ENCODE measurements around the gene GM2A.
A peak's percentile ranks its signal among the peaks of the same experiment; 100 is the strongest.

The GM2A gene

GRCh38 chr5:151215546-151215880 lies 37.5 kb upstream of the GM2A start:
- Histone ChIP-seq H3K27ac (peak overlapping the region; percentile 74 to 98 (median 93)), H3K27me3 (no peaks in the 10 kb centered on the region), H3K4me1 (peaks cover 97 to 99% (median 98%) of the 10 kb centered on the region in 10 experiments), H3K36me3 (peaks cover 0 to 49% (median 15%) of the 10 kb centered on the region in 11 experiments; a peak in 12 of 22 replicates), H3K4me3 (peak overlapping the region in 8 of 10 experiments; percentile 35 to 57 (median 49); a peak in 13 of 20 replicates), H3K9ac (peak overlapping the region; percentile 70 to 88 (median 83); a peak in 21 of 22 replicates), H3K9me3 (replicated peaks in 1 of 11) (no peaks in the 10 kb centered on the region), H4K20me1 (peaks cover 0 to 14% (median 5%) of the 10 kb centered on the region in 11 experiments; a peak in 11 of 22 replicates), H3K4me2 (peak overlapping the region; percentile 86 to 99 (median 95))
- no peak for TF ChIP-seq Cebpa-rat (IDR thresholded peaks at IDR 0.05)

- peak overlapping the region; percentile 86 to 99 (median 95) for H3K4me2 ChIP-seq
- no peaks in the 10 kb centered on the region for H3K9me3 ChIP-seq (replicated peaks in 1 of 11)
- peaks cover 0 to 59% (median 16%) of the 10 kb centered on the region in 11 experiments; a peak in 12 of 22 replicates for H3K36me3 ChIP-seq
- no peak overlapping the region for H3K4me3 ChIP-seq
- no peaks in the 10 kb centered on the region for H3K27me3 ChIP-seq
- H3K27ac ChIP-seq = peak overlapping the region in 10 of 11 experiments; percentile 85 to 98 (median 94); a peak in 20 of 22 replicates
- peak overlapping the region in 9 of 11 experiments; percentile 35 to 88 (median 83); a peak in 14 of 22 replicates for H3K9ac ChIP-seq
- peaks cover 8 to 26% (median 17%) of the 10 kb centered on the region in 11 experiments; a peak in 16 of 22 replicates for H4K20me1 ChIP-seq
- peaks cover 97 to 99% (median 98%) of the 10 kb centered on the region in 10 experiments for H3K4me1 ChIP-seq
- no peak for TF ChIP-seq Cebpa-rat (IDR thresholded peaks at IDR 0.05)
Observed at GRCh38 chr5:151216781-151217180, 36.2 kb upstream of the GM2A start.

GRCh38 chr5:151218177-151218576 lies 34.8 kb upstream of the GM2A start:
- TF ChIP-seq Cebpa-rat (IDR thresholded peaks at IDR 0.05) = no peak
- Histone ChIP-seq H3K4me3 (peak overlapping the region in 3 of 10 experiments; percentile 5 to 22 (median 11); a peak in 2 of 20 replicates), H4K20me1 (peaks cover 18 to 40% (median 24%) of the 10 kb centered on the region in 11 experiments; a peak in 17 of 22 replicates), H3K9me3 (replicated peaks in 1 of 11) (no peaks in the 10 kb centered on the region), H3K4me2 (peak overlapping the region; percentile 72 to 99 (median 95)), H3K36me3 (peaks cover 0 to 61% (median 14%) of the 10 kb centered on the region in 11 experiments; a peak in 11 of 22 replicates), H3K27me3 (no peaks in the 10 kb centered on the region), H3K4me1 (peaks cover 97 to 100% (median 98%) of the 10 kb centered on the region in 10 experiments), H3K27ac (peak overlapping the region in 10 of 11 experiments; percentile 85 to 98 (median 94); a peak in 18 of 22 replicates), H3K9ac (peak overlapping the region in 10 of 11 experiments; percentile 2 to 88 (median 30); a peak in 15 of 22 replicates)

- Histone ChIP-seq H3K4me3 (peak overlapping the region in 6 of 10 experiments; percentile 0 to 30 (median 17); a peak in 6 of 20 replicates), H3K27me3 (no peaks in the 10 kb centered on the region), H3K27ac (peak overlapping the region in 8 of 11 experiments; percentile 91 to 98 (median 94); a peak in 15 of 22 replicates), H3K36me3 (peaks cover 0 to 61% (median 14%) of the 10 kb centered on the region in 11 experiments; a peak in 11 of 22 replicates), H3K4me1 (peaks cover 89 to 94% (median 92%) of the 10 kb centered on the region in 10 experiments), H3K4me2 (peak overlapping the region; percentile 72 to 99 (median 95)), H4K20me1 (peaks cover 18 to 40% (median 24%) of the 10 kb centered on the region in 11 experiments; a peak in 17 of 22 replicates), H3K9me3 (replicated peaks in 1 of 11) (no peaks in the 10 kb centered on the region), H3K9ac (peak overlapping the region in 7 of 11 experiments; percentile 0 to 88 (median 41); a peak in 12 of 22 replicates)
- no peak for TF ChIP-seq Cebpa-rat (IDR thresholded peaks at IDR 0.05)
Observed at GRCh38 chr5:151219138-151219537, 33.8 kb upstream of the GM2A start.

- H3K9me3 ChIP-seq (replicated peaks in 1 of 11) = no peaks in the 10 kb centered on the region
- peaks cover 91 to 94% (median 92%) of the 10 kb centered on the region in 10 experiments for H3K4me1 ChIP-seq
- H3K27ac ChIP-seq = peak overlapping the region in 9 of 11 experiments; percentile 16 to 95 (median 90); a peak in 11 of 22 replicates
- H3K4me2 ChIP-seq = peak overlapping the region; percentile 86 to 99 (median 97)
- peaks cover 0 to 61% (median 14%) of the 10 kb centered on the region in 11 experiments; a peak in 11 of 22 replicates for H3K36me3 ChIP-seq
- H3K27me3 ChIP-seq = no peaks in the 10 kb centered on the region
- peaks cover 18 to 40% (median 24%) of the 10 kb centered on the region in 11 experiments; a peak in 17 of 22 replicates for H4K20me1 ChIP-seq
- H3K4me3 ChIP-seq = peak overlapping the region in 6 of 10 experiments; percentile 15 to 95 (median 92); a peak in 4 of 20 replicates
- no peak for TF ChIP-seq Cebpa-rat (IDR thresholded peaks at IDR 0.05)
- H3K9ac ChIP-seq = peak overlapping the region in 8 of 11 experiments; percentile 10 to 95 (median 89); a peak in 6 of 22 replicates
Observed at GRCh38 chr5:151219789-151220188, 33.2 kb upstream of the GM2A start.

GRCh38 chr5:151221574-151221973 lies 31.4 kb upstream of the GM2A start:
- H3K36me3 ChIP-seq = peaks cover 0 to 50% (median 14%) of the 10 kb centered on the region in 11 experiments; a peak in 11 of 22 replicates
- H4K20me1 ChIP-seq = peaks cover 18 to 40% (median 24%) of the 10 kb centered on the region in 11 experiments; a peak in 17 of 22 replicates
- H3K27ac ChIP-seq = peak overlapping the region; percentile 66 to 95 (median 90); a peak in 21 of 22 replicates
- H3K9me3 ChIP-seq (replicated peaks in 1 of 11) = no peaks in the 10 kb centered on the region
- H3K4me1 ChIP-seq = peaks cover 83 to 92% (median 85%) of the 10 kb centered on the region in 10 experiments
- peak overlapping the region; percentile 85 to 95 (median 92); a peak in 19 of 22 replicates for H3K9ac ChIP-seq
- H3K4me2 ChIP-seq = peak overlapping the region; percentile 86 to 99 (median 97)
- H3K27me3 ChIP-seq = no peaks in the 10 kb centered on the region
- peak overlapping the region in 9 of 10 experiments; percentile 80 to 98 (median 92); a peak in 18 of 20 replicates for H3K4me3 ChIP-seq
- no peak for TF ChIP-seq Cebpa-rat (IDR thresholded peaks at IDR 0.05)

GRCh38 chr5:151222054-151222789 lies 30.8 kb upstream of the GM2A start:
- H3K9me3 ChIP-seq (replicated peaks in 1 of 11) = no peaks in the 10 kb centered on the region
- H3K4me2 ChIP-seq = peak overlapping the region; percentile 86 to 99 (median 97)
- H3K9ac ChIP-seq = peak overlapping the region; percentile 85 to 95 (median 92)
- H3K4me3 ChIP-seq = peak overlapping the region; percentile 80 to 98 (median 92)
- H3K27ac ChIP-seq = peak overlapping the region; percentile 66 to 95 (median 90); a peak in 21 of 22 replicates
- peaks cover 78 to 92% (median 84%) of the 10 kb centered on the region in 10 experiments for H3K4me1 ChIP-seq
- H3K36me3 ChIP-seq = peaks cover 0 to 43% (median 10%) of the 10 kb centered on the region in 11 experiments; a peak in 11 of 22 replicates
- peaks cover 18 to 40% (median 24%) of the 10 kb centered on the region in 11 experiments; a peak in 17 of 22 replicates for H4K20me1 ChIP-seq
- no peak for TF ChIP-seq Cebpa-rat (IDR thresholded peaks at IDR 0.05)
- H3K27me3 ChIP-seq = no peaks in the 10 kb centered on the region

- no peaks in the 10 kb centered on the region for H3K9me3 ChIP-seq (replicated peaks in 1 of 11)
- peaks cover 18 to 40% (median 24%) of the 10 kb centered on the region in 11 experiments; a peak in 17 of 22 replicates for H4K20me1 ChIP-seq
- peaks cover 78 to 92% (median 84%) of the 10 kb centered on the region in 10 experiments for H3K4me1 ChIP-seq
- TF ChIP-seq Cebpa-rat (IDR thresholded peaks at IDR 0.05) = no peak
- H3K4me2 ChIP-seq = peak overlapping the region; percentile 86 to 99 (median 97)
- peak overlapping the region; percentile 66 to 95 (median 90) for H3K27ac ChIP-seq
- peaks cover 0 to 36% (median 3%) of the 10 kb centered on the region in 11 experiments; a peak in 9 of 22 replicates for H3K36me3 ChIP-seq
- H3K27me3 ChIP-seq = no peaks in the 10 kb centered on the region
- H3K4me3 ChIP-seq = peak overlapping the region; percentile 80 to 98 (median 92)
- H3K9ac ChIP-seq = peak overlapping the region; percentile 85 to 95 (median 92)
Observed at GRCh38 chr5:151222790-151223446, 30.1 kb upstream of the GM2A start.
